22Rv1 (cell line): Measurements from ENCODE around the gene NUP188.
"Not testable (repeated sequence)": the region's sequence is repeated elsewhere in the genome, so short reads cannot be mapped to it uniquely, and the experiment has no call there.

Experiments used
- H3K27ac ChIP-seq: fragments of 450-650 bp; 2 replicates; pipeline ENCODE4 v1.5.1; 2017
- ZFX ChIP-seq: fragments of 450-650 bp; IDR thresholded peaks from 2 replicates; pipeline ENCODE4 v1.6.1; 2017; ENCODE audit warnings: antibody characterized with exemption, borderline replicate concordance
- TF ChIP-seq, protein P1 (sequence below): fragments of 450-650 bp; IDR thresholded peaks from 2 replicates; pipeline ENCODE4 v1.5.1; 2017; ENCODE audit warnings: mild to moderate bottlenecking

NUP188 gene

DNA sequence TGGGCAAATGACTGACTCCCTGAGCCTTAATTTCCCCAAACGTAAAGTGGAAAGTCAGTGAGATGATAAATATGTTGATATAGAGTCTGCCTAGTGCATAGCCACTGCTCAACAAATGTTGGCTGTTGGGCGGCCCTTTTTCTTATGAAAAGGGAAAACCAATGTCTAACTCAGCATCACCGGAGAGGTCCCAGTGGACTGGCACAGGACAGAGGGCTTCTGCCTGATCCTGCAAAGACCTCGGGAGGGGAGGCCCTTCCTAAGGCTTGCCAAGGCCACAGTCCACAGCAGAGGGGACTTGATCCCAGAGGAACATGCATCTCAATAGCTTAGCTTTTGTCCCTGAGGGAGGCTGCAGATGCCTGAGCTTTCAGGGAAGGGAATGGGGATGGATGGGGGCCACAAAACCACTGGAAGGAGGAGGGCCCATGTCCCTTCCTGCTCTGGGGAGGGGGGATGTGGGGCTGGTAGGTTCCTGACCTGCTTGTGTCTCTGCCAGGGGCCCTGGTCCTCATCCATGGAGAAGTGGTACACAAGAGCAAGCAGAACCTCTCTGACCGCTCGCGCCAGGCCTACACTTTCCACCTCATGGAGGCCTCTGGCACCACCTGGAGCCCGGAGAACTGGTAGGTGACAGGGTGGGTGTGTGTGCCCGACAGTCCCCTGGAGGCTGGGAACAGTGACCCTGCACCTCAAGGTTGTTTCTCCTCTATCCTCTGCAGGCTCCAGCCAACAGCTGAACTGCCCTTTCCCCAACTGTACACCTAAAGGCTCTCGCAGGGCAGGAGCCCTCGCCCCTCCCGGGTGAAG lies 6.3 kb upstream of the NUP188 start:
- no peak for TF ChIP-seq ZFX
- TF ChIP-seq, protein P1, sequence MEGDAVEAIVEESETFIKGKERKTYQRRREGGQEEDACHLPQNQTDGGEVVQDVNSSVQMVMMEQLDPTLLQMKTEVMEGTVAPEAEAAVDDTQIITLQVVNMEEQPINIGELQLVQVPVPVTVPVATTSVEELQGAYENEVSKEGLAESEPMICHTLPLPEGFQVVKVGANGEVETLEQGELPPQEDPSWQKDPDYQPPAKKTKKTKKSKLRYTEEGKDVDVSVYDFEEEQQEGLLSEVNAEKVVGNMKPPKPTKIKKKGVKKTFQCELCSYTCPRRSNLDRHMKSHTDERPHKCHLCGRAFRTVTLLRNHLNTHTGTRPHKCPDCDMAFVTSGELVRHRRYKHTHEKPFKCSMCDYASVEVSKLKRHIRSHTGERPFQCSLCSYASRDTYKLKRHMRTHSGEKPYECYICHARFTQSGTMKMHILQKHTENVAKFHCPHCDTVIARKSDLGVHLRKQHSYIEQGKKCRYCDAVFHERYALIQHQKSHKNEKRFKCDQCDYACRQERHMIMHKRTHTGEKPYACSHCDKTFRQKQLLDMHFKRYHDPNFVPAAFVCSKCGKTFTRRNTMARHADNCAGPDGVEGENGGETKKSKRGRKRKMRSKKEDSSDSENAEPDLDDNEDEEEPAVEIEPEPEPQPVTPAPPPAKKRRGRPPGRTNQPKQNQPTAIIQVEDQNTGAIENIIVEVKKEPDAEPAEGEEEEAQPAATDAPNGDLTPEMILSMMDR, result no peak
- no peak overlapping the region for H3K27ac ChIP-seq

DNA sequence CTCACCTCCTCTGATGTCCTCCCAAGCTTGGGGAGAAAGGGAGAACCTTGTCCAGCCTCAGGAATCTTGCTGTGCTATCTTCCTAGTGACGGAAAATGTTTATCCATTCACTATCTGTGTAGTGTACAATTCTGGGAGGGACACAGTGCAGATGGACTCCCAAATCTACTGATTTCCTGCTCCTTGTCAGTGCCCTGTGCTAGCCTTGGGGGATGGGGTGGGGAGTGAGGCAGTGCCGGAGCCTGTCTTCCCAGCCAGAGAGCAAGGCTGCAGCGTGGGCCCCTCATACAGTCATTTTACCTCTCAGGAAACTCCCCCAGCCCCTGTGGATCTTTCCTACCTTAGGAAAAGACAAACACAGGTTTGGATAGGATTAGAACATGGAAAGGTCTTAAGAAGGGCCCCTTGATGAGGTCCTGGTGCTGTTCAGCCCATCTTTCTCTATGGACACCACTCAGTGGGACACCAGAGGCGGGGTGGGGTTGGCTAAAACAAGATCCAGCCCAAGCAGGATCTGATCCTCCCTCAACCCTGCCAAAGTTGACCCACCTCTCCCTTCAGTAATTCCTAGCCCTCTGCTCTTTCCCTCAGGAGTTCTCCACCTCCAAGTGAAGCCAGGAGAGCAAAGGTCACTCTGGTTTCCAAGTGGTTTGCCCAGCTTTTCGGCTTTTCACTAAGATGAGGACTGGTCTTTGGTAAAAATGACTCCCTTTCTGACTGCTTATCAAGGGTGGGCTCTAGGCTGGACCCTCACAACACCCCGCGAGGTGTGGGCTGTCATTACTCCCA lies 3.5 kb upstream of the NUP188 start:
- TF ChIP-seq ZFX, result no peak
- TF ChIP-seq, protein P1, result no peak
- H3K27ac ChIP-seq, result peak overlapping the region; percentile 20; the same call in 1 of the 2 replicates

DNA sequence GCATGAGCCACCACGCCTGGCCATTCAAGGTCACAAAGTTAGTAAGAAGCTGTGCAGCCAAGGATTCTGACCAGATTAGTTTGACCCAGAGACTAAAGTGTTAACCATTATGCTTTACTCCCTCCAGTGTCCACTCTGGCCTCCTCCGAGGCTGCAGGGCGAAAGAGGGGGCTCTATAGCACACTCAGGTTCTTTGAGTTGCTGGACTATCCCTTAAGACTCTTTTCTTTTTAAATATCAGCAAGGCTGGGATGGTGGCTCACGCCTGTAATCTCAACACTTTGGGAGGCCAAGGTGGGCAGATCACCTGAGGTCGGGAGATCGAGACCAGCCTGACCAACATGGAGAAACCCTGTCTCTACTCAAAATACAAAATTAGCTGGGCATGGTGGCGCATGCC lies 2.5 kb upstream of the NUP188 start:
- 0 out of 2 replicates have a peak overlapping the region, but pooled peaks have one; percentile 20 for H3K27ac ChIP-seq

DNA sequence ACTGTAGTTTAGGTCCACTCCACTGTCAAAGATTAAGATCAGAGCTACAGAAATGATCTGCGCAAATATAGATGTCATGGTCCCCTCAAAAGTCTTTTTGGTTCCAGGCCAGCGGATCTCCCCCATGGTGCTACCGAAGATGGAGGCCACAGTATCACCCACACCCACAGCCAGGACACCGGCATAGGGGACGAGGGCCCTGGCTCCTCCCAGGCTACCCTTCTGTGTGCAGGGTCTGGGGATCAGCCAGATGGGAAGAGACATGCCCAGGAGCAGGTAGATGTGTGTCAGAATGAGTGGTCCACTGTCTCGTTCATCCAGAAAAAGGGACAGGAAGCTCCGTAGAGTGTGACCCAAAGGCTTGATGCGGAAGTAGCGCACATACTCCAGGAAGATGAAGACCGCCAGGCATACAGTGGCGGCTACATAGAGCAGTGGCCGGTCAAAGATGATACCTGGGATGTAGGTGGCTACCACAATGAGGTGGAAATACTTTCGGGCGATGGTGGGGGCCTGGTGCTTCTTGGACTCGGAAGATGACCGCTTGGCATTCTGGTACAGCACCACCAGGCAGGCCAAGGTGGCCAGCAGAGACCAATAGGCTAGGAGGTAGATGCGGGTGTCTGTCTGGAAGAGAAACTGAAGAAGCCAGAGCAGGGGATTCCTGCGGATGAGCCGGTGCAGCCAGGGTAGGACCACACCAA lies 1.5 kb upstream of the NUP188 start:
- H3K27ac ChIP-seq, result peak overlapping the region; percentile 81; the same call in 1 of the 2 replicates
- TF ChIP-seq ZFX, result no peak

DNA sequence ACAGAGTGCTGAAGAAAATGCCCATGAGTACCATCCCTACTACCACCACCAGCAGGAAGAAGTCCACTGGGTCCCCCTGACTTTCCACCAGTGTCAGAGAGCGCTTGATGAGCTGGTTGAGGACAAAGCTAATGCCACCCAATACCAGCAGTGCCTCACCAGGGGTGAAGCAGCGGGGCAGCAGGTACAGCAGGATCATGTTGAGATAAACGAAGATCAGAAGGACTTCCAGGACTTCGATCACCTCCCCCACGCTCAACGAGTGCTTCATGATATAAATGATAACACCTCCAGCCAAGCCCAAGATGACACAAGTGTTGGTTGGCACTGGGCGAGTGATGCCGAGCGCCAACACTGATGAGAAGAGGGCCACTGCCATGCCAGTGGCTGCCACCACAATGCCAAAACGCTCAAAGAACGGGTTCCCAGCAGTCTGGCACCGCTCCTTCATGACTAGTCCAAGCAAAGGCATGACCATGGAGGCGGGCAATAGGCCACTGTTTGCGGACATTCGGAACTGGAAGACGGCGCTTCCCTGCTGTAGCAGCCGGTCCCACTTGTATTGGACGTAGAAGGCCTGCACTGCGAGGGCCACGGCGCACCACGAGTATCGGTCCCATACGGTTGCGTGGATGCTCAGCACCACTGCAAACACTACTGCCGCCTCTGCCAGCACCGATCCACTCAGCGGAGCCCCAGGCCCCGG lies 775 bp upstream of the NUP188 start:
- H3K27ac ChIP-seq, result peak overlapping the region; percentile 81

DNA sequence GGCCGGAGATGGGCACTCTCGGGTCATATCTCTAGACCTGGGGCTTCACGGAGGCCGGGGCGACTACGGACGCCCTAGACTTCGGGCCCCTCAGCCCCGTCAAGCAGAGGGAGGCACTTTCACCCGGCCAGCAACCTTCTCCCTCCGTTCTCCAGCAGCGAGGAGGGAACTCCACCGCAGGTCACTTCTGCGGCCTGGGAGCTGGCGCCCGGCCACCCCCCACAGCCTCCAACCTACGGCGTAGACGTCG lies 297 bp upstream of the NUP188 start:
- TF ChIP-seq, protein P1, result no peak
- TF ChIP-seq ZFX, result no peak
- H3K27ac ChIP-seq, result peak overlapping the region; percentile 81

More for the DNA sequence above, 775 bp upstream of the NUP188 start:
- no peak for TF ChIP-seq ZFX
- TF ChIP-seq, protein P1, result no peak

DNA sequence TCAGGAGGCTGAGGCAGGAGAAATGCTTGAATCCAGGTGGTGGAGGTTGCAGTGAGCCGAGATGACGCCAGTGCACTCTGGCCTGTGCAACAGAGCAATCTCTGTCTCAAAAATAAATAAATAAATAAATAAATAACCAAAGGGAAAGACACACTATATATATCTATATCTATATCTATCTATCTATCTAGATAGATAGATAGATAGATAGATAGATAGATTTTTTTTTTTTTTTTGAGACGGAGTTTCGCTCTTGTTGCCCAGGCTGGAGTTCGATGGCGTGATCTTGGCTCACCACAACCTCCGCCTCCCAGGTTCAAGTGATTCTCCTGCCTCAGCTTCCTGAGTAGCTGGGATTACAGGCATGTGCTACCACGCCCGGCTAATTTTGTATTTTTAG lies 13.9 kb downstream of the NUP188 start:
- not testable (repeated sequence) for H3K27ac ChIP-seq

DNA sequence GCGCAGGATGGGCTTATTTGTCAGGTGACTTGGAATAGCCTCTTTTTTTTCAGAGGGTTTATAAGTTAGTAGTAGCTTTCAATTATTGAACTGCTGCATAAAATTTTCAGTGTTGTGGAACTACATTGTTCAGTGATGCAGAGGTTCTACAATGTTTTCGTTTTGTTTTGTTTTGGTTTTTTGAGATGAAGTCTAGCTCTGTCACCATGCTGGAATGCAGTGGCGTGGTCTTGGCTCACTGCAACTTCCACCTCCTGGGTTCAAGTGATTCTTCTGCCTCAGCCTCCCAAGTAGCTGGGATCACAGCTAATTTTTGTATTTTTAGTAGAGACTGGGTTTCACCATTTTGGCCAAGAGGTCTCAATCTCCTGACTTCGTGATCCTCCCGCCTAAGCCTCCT lies 22.0 kb downstream of the NUP188 start:
- H3K27ac ChIP-seq, result no peak overlapping the region
- TF ChIP-seq, protein P1, result no peak
- no peak for TF ChIP-seq ZFX
